GOT3 (cell line): ENCODE data around the gene ASPG.

Experiments used
- DNase-seq: peaks from one replicate; lab custom pipeline; 2025; ENCODE audit warnings: mixed read lengths; lab: John Stamatoyannopoulos, UW

ASPG gene

DNA sequence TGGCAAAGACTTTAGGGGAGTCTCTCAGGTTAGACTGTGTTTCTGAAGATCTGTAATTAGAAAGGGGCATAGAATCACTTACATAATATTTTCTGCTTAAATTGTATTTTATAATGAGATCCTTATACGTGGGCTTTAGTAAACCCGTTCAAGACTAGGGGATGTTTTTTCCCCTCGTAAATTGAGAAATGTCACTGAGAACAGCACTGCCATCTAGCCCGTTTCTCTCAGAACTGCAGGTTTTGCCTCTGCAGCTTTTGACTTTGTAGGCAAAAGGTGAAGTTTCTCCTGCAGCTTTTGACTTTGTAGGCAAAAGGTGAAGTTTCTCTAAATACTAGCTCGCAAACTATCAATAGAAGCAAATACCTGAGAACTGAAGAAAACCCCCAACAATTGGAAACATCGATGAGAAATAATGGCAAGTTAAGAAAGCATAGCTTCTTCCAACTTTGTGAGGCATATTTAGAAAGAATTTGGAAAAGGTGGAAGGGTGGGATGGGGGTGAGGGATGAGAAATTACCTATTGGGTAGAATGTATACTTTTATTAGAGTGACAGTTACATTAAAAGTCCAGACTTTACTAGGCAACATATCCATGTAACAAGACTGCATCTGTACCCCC lies 9.9 kb upstream of the ASPG start:
- DNase-seq = no peak

DNA sequence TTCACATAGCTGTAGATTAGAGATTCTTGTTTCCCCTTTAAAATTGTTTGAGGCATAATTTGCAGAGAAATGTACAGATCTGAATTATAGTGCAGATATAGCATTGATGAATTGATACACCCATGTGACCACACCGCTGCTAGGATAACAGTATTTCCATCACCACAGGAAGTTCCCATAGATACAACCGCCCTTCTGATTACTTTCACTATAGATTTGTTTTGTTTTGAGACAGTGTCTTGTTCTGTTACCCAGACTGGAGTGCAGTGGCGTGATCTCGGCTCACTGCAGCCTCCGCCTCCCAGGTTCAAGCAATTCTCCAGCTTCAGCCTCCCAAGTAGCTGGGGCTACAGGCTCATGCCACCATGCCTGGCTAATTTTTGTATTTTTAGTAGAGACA lies 8.8 kb upstream of the ASPG start:
- DNase-seq = no peak

DNA sequence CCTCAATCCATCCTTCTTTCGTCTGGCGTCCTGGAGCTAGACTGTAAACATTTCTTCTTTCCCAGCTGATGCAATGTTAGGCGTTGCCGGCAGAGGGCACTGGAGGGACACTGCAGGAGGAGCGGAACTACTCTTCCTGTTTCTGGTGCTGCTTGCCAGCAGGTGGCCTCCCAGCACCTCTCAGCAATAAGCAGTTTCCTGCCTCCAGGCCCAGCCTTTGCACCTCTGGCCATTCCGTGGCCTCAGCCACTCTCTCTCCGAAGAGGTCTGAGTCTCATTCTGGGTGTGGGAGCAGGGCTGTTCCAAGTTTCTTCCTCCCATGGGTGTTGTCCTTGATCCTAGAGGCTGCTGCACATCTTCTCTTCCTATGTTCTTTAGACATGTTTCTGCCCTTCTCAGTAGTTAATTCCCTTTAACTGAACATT lies 7.5 kb upstream of the ASPG start:
- peak; percentile 10 for DNase-seq

DNA sequence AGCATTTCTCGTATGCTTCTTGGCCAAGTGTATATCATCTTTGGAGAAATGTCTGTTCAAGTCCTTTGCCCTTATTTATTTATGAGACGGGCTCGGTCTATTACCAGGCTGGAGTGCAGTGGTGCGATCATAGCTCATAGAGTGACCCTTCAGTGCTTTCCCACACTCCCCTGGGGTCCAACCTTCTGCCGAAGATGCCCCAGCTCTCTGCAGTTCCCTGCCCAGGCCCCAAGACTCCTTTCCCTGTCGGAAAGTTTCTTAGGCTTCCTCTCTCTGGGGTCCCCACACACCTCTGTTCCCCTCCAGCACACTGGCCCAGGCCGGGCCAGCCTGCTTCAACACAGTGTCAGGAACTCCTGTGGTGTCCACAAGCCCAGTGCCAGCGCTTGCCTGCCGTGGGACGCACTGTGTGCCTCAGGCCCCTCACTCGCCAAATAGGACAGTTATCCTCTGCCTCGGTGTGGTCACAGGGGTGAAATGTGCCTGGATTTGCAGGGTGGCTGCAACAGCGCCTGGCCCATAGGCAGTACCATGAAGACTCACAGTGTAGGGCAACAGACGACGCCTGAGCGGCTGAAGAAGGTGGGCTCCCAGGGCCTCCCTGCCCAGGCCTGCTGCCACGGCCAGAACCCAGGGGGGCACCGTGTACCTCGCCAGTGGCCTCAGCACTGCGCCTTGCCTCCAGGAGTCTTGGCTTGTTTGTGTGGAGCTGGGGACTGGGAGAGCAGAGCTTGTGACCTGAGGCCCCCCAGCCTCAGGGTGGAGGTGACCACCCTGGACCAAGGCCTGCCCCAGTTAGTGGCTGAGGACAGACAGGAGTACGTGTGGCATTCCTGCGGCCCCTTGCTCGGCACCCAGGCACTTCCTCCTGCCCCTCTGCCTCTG lies 4.9 kb upstream of the ASPG start:
- no peak for DNase-seq

DNA sequence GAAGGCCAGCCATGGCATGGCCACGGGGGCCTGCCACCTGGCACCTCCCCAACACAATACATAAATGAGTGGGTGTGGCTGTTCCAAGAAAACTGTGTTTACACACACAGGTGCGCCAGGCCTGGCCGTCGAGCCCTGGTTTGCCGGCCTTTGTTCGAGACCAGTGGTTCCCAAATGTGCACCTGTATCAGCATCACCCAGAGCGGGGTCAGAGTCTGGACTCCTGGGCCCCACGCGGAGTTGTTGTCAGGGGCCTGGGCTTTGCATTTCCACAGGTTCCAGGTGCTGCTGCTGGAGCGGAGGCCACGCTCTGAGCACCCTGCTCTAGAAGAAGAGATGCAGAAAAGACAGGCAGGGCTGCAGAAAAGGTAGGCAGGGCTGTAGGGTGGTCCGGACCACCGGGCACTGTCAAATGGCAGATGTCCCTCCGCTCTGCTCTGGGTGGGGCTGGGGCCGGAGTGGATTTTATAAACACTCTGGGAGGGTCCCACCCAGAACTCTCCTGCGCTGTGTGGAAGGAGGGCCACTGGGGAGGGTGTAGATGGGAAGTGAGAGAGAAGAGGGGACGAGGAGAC lies 4.2 kb upstream of the ASPG start:
- no peak for DNase-seq

DNA sequence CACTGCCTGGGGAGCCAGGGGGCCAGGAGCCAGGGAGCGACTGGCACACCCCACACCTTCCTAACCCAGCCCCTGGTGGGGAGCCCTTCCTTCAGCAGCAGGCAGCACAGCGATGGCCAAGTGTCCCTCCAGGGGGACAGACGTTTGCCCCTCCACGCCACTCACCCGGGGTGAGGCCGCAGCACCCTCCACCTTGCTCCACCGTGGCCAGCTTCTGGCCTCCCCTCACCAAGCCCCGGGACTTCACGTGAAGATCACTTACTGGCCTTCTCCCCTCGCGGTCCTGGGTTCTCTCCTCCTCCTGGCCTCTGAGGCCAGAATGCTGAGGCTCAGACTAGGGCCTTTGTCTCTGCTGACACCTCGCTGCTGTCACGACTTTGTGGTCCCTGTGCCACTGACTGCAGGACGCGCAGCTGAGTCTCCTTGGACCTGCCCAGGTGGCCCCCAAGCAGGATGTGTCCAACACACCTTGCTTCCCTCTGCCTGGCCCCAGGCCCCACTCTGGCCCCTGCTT lies 3.5 kb upstream of the ASPG start:
- DNase-seq = no peak

DNA sequence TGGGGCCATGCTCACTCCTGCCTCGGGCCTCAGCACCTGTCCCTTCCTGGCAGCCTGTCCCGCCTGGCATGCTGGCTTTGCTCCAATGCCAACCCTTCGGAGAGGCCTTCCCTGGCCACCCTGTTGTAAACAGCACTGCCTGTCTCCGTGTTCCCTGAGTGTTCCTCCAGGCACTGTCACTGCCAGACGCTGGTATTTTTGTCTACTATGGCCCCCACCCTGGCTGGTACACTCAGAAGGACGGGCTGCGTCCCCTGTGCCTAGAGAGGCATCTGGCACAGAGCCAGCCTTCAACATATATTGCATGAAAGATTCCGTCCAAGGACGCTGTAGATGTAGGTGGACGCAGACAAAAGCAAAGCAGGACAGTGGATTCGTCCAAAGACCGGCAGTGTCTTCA lies 2.7 kb upstream of the ASPG start:
- DNase-seq = no peak

DNA sequence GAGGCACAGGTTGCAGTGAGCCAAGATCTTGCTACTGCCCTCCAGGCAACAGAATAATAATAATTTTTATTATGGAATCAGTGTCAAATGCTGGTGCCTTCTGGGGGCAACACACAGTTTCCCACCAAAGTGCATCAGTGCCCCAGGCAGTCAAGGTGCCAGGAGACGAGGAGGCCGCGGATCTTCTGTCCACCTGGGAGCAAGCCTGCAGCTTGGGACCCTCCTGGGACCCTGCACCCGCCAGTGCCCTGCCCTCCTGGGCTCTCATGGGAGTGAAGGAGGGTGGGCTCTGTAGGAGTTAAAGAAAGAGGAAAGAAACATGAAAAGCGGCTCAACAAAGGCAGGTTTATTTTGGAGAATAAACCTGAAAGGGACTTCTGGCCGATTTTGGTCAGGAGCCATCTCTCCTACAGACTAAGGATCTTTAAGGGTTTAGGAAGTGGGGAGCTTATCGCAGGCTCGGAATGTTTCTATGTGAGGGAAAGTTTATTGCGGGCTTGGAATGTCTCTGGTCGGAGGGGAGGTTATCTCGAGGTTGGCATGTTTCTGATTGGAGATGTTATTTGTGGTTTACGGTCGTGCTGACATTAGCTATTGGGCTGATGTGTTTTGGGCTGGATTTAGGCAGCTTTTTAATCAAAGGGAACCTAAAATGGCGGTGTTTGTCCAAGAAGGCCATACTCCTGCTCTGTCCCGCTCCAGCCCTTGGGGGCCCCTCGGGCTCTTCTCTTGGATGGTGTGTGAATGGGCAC lies 1.1 kb upstream of the ASPG start:
- no peak for DNase-seq

DNA sequence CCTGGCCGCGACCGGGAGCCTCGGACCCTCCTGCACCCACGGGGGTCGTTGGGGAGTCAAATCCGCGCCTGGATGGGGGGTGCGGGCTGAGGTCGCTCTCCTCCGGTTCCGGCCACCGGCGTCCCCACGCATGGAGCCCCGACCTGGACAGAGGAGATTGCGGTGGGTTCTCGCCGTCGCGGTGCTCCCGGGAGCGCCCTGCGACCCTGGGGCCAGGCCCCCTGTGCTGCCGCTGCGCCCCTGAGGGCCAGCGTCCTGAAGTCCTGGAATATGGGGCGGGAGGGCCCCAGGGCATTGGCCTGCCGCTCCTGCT lies 345 bp downstream of the ASPG start:
- DNase-seq = no peak

DNA sequence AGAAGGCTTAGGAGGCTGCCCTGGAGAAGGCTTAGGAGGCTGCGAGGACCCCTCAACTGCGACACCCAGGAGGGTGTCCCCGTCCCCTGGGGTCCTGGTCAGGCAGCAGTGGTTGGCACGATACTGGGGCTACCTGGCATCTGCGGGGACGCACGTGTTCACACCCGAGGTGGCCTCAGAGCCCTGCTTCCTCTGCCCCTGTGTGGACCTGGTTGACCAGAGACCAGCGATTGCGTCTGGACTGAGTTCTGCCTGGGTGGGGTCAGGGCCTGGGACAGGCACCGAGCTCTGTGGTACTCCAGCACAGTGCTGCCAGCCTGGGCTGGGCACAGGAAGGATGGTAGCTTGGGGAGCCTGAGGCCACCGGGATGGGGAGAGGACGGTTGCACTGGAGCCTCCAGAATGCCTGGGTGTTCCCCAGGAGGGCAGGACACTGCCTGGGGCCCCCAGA lies 735 bp downstream of the ASPG start:
- no peak for DNase-seq

DNA sequence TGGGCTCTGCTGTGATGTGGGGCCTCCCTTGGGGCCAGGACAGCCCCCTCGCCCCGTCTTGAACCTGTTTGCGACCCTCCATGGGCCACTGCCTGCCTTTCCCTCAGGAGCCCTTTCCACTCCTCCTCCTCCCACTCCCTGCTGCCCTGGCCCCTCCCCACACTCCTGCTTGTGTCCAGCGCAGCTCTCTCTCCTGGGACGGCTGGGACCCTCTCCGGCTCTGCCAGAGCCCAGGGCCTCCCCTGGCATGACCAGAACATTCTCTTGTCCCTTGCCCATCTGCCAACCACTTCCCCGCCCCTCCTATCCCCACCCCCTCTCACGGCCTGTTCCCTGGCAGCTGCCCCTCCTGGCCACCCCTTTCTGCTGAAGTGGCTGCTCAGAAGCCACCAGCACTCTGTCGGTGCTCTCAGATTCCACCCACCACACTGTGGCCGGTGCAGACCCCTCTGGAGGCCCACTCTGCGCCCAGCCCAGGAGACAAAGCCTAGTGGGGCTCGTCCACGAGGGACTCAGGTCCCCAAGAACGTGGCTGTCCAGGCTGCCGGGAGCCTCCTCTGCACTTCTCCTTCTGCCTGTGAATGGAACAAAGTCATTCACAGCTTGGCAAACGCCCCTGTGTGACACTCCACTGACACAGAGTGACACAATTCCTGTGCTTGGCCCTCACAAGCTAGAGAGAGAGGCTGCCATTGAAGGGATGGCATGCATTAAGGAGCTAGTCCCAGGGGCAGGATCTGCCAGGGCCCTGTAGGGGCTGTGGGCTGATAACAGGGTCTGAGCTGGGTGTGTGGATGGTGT lies 1.4 kb downstream of the ASPG start:
- DNase-seq = no peak

DNA sequence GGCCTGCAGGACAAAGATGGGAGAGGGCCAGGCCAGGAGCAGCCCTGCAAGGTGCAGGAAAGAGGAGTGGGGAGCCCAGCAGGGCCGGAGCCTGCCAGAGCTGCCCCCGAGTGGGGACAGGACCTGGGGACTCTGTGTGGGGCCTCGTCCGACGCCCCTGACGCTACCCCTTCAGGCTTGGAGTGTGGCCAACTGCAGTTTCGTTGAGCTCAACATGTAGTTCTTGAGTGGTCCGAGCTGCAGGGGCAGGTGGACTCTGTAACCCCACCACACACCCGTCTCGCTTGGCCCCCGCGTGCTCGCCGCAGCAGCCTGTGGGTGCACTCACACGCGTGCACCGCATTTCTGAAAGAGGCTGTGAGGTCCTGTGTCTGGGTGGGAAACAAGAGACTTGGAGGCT lies 2.0 kb downstream of the ASPG start:
- no peak for DNase-seq

DNA sequence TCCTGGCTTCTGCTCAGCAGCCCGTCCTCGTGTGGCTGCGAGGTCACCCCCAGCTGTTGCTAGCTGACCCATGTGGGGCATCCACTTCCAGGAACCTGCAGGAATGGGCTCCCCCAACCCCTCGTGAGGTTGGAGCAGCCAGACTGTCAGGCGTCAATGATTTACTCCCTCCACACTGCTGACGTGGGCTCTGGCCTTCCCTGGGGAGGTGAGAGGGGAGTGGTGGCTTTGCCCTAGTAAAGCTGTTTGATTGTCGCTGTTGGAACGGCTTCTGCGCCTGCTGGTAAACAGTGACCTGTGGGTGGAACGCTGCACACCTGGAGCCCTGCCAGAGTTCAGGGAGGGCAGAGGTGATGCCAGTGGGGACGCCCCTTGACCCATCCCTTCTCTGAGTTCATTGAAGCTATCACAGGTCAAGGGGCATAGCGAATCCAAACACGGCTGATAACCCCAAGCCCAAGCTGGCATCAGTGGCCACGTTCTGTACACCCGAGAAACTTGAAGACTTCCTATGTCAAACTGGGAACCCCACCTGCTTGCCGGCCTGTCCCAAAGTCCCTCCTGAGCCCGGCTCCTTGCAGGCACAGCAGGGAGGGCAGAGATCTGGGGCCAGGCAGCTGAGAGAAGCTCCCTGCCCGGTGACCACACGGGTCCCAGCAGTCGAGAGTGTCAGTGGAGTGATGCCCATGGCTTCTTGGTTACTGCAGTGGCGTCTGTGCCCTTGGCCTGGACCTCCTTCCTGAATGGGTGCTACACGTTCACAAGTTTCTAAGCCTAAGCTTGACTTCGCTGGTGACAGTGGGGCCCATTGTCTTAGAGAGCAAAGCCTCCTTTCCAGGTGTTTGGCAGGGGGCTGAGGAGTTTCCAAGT lies 2.7 kb downstream of the ASPG start:
- no peak for DNase-seq

DNA sequence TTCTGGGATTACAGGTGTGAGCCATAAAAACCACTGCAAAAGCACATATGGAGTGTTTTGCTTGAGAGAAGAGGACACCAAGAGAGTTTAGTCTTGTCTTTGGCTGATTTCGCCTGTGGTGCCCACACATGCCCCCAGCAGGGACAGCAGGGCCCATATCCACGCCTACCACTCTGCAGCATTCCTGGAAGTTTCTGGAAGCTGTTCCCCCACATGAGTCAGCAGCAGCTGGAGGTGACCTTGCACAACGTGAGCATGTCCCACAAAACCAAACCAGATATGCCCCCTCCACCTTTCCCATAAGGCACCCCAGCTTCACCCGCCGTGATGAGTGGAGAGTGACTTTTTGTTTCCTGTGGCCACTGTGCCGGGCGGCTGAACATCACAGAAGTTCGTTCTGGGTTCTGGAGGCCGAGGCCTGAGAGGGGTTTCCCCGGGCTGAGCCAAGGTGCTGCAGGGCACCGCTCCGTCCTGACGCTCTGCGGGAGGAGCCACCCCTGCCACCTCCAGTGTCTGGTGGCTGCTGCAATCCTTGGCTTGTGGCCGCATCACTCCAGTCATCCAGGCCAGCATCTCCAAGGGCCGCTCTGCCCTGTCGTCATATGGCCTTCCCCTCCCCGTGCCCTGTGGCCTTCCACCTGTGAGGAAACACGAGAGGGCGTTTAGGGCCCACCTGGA lies 4.7 kb downstream of the ASPG start:
- DNase-seq = no peak

DNA sequence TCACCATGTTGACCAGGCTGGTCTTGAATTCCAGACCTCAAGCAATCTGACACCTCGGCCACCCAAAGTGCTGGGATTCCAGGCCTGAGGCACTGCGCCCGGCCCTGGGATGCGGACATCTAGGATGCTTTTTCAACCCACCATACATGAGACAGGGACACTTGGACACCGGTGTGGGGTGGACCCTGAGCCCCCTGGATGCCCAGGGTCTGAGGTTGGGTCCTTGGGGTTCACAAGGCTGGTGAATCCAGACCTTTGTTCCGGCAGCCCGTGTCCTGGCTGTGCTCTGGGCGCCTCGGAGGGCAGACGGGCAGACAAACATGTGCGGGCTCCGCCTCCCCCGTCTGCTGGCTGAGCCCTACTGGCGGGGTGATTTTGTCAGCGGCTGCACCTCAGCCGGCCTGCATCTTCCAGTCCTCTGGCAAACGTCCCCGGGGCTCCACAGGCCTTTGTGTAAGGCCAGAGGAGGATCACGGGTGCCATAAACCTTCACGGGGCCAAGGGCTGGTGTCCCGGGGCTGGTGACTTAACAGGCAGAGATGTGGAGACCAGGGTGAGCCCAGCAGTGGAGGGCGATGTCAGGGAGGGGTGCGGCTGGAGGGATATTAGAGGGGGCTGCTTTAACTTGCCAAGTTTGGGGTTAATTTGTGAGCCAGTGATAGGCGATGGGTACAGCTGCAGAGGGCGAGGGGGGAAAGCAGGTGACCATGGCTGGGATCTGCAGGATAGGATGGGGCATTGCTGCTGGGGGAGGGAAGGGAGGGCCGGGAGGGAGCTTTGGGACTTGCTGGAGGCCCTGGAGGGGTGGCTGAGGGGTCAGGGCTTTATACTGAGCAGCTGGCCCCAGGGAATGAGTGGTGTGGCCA lies 5.8 kb downstream of the ASPG start:
- no peak for DNase-seq

DNA sequence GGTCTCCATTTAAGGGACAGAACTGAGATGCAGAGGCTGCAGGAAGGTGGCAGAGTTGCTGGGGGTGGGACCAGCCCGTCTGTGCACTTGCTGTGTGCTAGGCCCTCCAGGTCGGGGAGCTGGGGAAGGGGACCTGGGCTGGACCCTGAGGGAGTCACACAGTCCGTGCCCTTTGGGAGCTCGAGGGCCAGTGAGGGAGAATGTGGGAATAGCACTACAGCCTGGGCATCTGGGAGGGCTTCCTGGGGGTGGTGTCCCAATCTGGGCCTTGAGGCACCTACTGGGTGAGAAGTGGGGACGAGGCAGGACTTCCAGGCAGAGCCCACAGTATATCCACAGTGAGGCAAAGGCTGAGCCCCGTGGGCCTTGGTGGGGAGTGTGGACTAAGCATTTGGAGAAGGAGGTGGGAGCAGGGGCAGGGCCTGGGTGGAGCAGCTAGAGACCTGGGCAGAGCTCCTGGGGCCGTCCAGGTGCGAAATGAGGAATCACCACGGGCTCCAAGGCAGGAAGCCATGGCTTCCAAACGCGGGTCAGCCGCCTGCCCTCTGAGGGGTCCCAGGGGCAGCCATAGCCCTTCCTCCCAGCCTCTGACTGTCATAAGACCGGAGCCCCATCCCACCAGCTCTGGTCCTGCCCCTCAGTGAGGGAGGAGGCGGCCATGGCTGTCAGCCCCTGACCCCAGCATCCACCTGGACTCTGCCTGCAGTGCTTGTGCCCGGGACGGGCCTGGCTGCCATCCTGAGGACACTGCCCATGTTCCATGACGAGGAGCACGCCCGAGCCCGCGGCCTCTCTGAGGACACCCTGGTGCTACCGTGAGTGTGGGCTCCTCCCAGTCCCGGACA lies 6.6 kb downstream of the ASPG start:
- DNase-seq = no peak

DNA sequence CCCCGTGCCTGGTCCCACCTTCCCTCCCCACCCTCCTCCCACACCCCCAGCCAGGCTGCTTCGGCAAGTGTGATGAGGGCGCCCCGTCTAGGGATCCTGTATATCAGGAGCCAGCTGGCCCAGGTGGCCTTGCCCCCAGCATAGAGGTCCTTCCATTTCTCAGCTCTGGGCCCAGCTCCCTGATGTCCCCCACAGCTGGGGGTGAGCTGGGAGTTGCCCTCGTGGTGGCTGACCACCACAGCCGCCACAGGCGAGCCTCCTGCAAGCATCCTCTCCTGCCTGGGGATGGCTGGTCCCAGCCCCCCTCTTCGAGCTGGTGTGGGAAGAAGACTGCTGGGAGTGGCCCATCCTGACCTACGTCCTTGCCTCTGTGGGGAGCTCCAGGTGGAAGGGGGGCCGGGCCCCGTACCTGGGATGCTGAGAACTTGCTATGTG lies 7.4 kb downstream of the ASPG start:
- DNase-seq = no peak
